Endothelial cell of umbilical vein (primary cell): ENCODE data around the gene PHLPP1. TPM values are rescaled to one million over a fixed set of nuclear protein-coding genes. Genes with fewer than 3 reads are reported as not detected.

Experiments used
- BruUV-seq: library from RNA; stranded (reverse); fragments of 400-500 nt; replicated peaks from 2 replicates; lab custom pipeline; 2021; lab: Mats Ljungman, UMichigan
- CTCF ChIA-PET: fragments of 300-600, 350-600 bp; sonication (Branson Sonifier 250); formaldehyde crosslinking; loops from one replicate; lab custom pipeline; 2021; ENCODE audit warnings: antibody characterized with exemption, inconsistent platforms; lab: Charles Lee
- POLR2A ChIA-PET: fragments of 300-600, 350-600 bp; sonication (Branson Sonifier 250); formaldehyde crosslinking; loops from one replicate; lab custom pipeline; 2021; ENCODE audit warnings: antibody characterized with exemption, inconsistent platforms; lab: Charles Lee
- DNase-seq: peaks from one replicate; pipeline ENCODE4 v3.0.0-alpha.2; 2011; ENCODE audit warnings: low read depth, low spot score
- FAIRE-seq: peaks from 2 replicates; lab custom pipeline; 2011; peaks lifted over from hg19 to GRCh38; lab: Jason Lieb, UNC
- H2AFZ ChIP-seq: 2 replicates; pipeline ENCODE4 v1.6.0; 2012; ENCODE audit warnings: low read depth, low read length, control low read depth, inconsistent platforms
- H3K27ac ChIP-seq: 2 replicates; pipeline ENCODE4 v1.5.1; 2011; ENCODE audit warnings: low read depth, mild to moderate bottlenecking, control low read depth, low read length, moderate library complexity; ENCODE audit not compliant: insufficient read depth
- H3K27me3 ChIP-seq, 2 experiments: 2 replicates each; pipeline versions ENCODE4 v1.6.0 to v1.6.1; 2011; ENCODE audit warnings: low read length in 2 of 2, mixed read lengths in 1 of 2; ENCODE audit not compliant: control insufficient read depth in 2 of 2, insufficient read depth in 2 of 2
- H3K36me3 ChIP-seq, 2 experiments: 2 replicates in 1 of 2; 3 replicates in 1 of 2; pipeline ENCODE4 v1.5.1; 2011; ENCODE audit warnings: low read length in 2 of 2, mild to moderate bottlenecking in 1 of 2, moderate library complexity in 1 of 2; ENCODE audit not compliant: control insufficient read depth in 2 of 2, insufficient read depth in 2 of 2; ENCODE audit errors: extremely low read depth in 1 of 2
- H3K4me1 ChIP-seq: 3 replicates; pipeline ENCODE4 v1.5.1; 2011; ENCODE audit warnings: mild to moderate bottlenecking, low read length; ENCODE audit not compliant: control insufficient read depth, insufficient read depth; ENCODE audit errors: extremely low read depth
- H3K4me2 ChIP-seq: 2 replicates; pipeline ENCODE4 v1.6.1; 2011; ENCODE audit warnings: low read length, control low read depth, mixed read lengths; ENCODE audit not compliant: insufficient read depth
- H3K4me3 ChIP-seq, 3 experiments: fragments of 200-600 bp in 1 of 3; sonication (generic), shearing (Covaris generic) in 1 of 3; replicated peaks in 1 of 3; 2 replicates each; pipeline ENCODE4 v1.5.1; 2011 to 2016; ENCODE audit warnings: control low read depth in 3 of 3, low read length in 3 of 3, mild to moderate bottlenecking in 2 of 3, inconsistent platforms in 1 of 3, low read depth in 1 of 3, moderate library complexity in 1 of 3; ENCODE audit not compliant: insufficient read depth in 1 of 3
- H3K79me2 ChIP-seq: 2 replicates; pipeline ENCODE4 v1.6.0; 2012; ENCODE audit warnings: low read length, inconsistent platforms; ENCODE audit not compliant: control insufficient read depth, insufficient read depth
- H3K9ac ChIP-seq: replicated peaks from 2 replicates; pipeline ENCODE3; 2011; ENCODE audit warnings: low read length, control low read depth; ENCODE audit not compliant: insufficient read depth; ENCODE audit errors: extremely low read depth
- H3K9me1 ChIP-seq: replicated peaks from 3 replicates; pipeline ENCODE4 v1.6.0; 2011; ENCODE audit warnings: mild to moderate bottlenecking, low read length; ENCODE audit not compliant: control insufficient read depth, insufficient read depth; ENCODE audit errors: extremely low read depth
- H3K9me3 ChIP-seq: replicated peaks from 2 replicates; pipeline ENCODE4 v1.5.1; 2012; ENCODE audit warnings: low read length, inconsistent platforms; ENCODE audit not compliant: control insufficient read depth, insufficient read depth
- H4K20me1 ChIP-seq: replicated peaks from 2 replicates; pipeline ENCODE3; 2011; ENCODE audit warnings: mild to moderate bottlenecking, low read length; ENCODE audit not compliant: control insufficient read depth, insufficient read depth; ENCODE audit errors: extremely low read depth
- EZH2 ChIP-seq: IDR thresholded peaks from 2 replicates; pipeline ENCODE4 v1.6.1; 2012; ENCODE audit warnings: borderline replicate concordance, low read depth, mild to moderate bottlenecking, moderate library complexity, low read length, inconsistent platforms; ENCODE audit not compliant: severe bottlenecking
- FOS ChIP-seq: IDR thresholded peaks from 2 replicates; pipeline ENCODE4 v1.6.1; 2011; ENCODE audit warnings: mild to moderate bottlenecking, low read length, moderate library complexity, borderline replicate concordance; ENCODE audit not compliant: insufficient read depth
- GATA2 ChIP-seq: IDR thresholded peaks from 2 replicates; pipeline ENCODE4 v1.7.0; 2011; ENCODE audit warnings: low read depth, mild to moderate bottlenecking, moderate library complexity, mixed read lengths, low read length; ENCODE audit not compliant: insufficient read length, insufficient read depth
- JUN ChIP-seq: IDR thresholded peaks from 2 replicates; pipeline ENCODE4 v1.6.1; 2011; ENCODE audit warnings: borderline replicate concordance, low read depth; ENCODE audit not compliant: insufficient read length, insufficient read depth
- MYC ChIP-seq: IDR thresholded peaks from one replicate; pipeline ENCODE4 v1.6.1; 2011; ENCODE audit warnings: mild to moderate bottlenecking, low read depth, low read length
- POLR2A ChIP-seq: IDR thresholded peaks from 2 replicates; pipeline ENCODE4 v1.6.1; 2012; ENCODE audit warnings: low read depth, mild to moderate bottlenecking, control low read depth, low read length
- POLR2AphosphoS5 ChIP-seq: IDR thresholded peaks from 2 replicates; pipeline ENCODE4 v1.6.1; 2012; ENCODE audit warnings: low read depth, mild to moderate bottlenecking, control low read depth, low read length, moderate library complexity; ENCODE audit not compliant: insufficient read depth
- dilution Hi-C: fragments of 300-500 bp; cut with MboI; formaldehyde crosslinking; loops from one replicate; pipeline ENCODE4 v1.15.0; 2019; ENCODE audit warnings: low sequenced_read_pairs; ENCODE audit not compliant: extremely low pct_ligation_motif_present
- intact Hi-C: fragments of 100-400 bp; cut with micrococcal nuclease; formaldehyde crosslinking; loops from one replicate; pipeline ENCODE4 v1.10.0; 2022
- polyA plus RNA-seq, 4 experiments: library from polyadenylated mRNA; depleted of rRNA in 3 of 4; stranded (reverse) in 3 of 4; unstranded in 1 of 4; fragments of >200 nt; gene quantifications; 2 replicates each; pipeline versions ENCODE4 v1.2.1 to v1.2.3, GENCODE V29; 2011 to 2012; ENCODE audit warnings: missing spikeins in 1 of 4
- total RNA-seq: library from RNA; stranded (reverse); gene quantifications from 2 replicates; pipeline ENCODE4 v1.2.3, GENCODE V29; 2021
- TF ChIP-seq, protein P1 (sequence below), 2 donors: IDR thresholded peaks; 1 replicate in 1 of 2; 2 replicates in 1 of 2; pipeline ENCODE4 v1.5.1; 2011; ENCODE audit warnings: low read length in 2 of 2, mild to moderate bottlenecking in 2 of 2, moderate library complexity in 2 of 2, control low read depth in 1 of 2, inconsistent platforms in 1 of 2, low read depth in 1 of 2; ENCODE audit not compliant: insufficient read depth in 1 of 2; ENCODE audit errors: extremely low read depth in 1 of 2
- TF ChIP-seq, protein P2 (sequence below): IDR thresholded peaks from 2 replicates; pipeline ENCODE4 v1.6.1; 2011; ENCODE audit not compliant: insufficient read depth, insufficient read length

The PHLPP1 gene
- total and polyA plus RNA-seq, 2 donors (not counting 3 experiments of a cell fraction or from before 2014, with no cell fraction given), result 4.0 to 10.8 TPM

DNA sequence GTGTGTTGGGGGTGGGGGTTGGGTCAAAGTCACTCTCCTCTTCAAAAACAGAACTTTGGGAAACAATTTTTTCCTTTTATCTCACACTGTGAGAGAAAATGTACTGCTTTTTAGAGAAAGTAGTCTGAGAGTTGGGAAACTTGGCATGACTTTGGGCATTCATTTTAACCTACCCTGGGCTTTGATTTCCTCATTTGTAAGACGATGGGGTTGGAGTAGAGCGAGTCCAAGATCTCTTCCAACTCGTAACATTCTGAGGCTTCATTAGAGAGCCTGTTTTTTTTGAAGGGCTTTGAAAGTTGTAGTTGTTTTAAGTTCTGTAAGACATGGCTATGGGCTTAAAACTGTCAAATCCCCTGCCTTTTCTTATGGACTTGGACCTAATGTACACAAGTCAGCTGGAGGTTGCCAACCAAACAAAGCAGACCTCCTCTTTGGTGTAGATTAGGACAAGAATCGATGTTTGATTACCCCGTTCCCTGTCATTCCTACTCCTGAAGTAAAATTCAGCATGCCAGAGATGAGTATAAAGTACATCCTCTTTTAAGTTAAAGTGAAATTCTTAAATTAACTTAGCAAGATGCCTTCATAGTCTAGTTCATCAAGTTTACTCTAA is 8.4 kb downstream of the PHLPP1 start:
- Histone ChIP-seq H3K9me3 (no peaks in the 10 kb centered on the region), H3K4me3 (no peak overlapping the region), H3K79me2 (no peaks in the 10 kb centered on the region), H3K27ac (no peak overlapping the region), H4K20me1 (no peaks in the 10 kb centered on the region), H3K9ac (no peak overlapping the region), H2AFZ (no peak overlapping the region), H3K36me3 (no peaks in the 10 kb centered on the region), H3K27me3 (no peaks in the 10 kb centered on the region), H3K4me1 (no peaks in the 10 kb centered on the region), H3K4me2 (no peak overlapping the region), H3K9me1 (no peaks in the 10 kb centered on the region)
- DNase-seq (no peak), FAIRE-seq (no peak)
- BruUV-seq, result no TSS peak
- dilution Hi-C loops (no loop called here), intact Hi-C loops (no loop called here)
- TF ChIP-seq POLR2A (no peak), MYC (no peak), POLR2AphosphoS5 (no peak), FOS (no peak), GATA2 (no peak), EZH2 (no peak), JUN (no peak)
- TF ChIP-seq, protein P1, sequence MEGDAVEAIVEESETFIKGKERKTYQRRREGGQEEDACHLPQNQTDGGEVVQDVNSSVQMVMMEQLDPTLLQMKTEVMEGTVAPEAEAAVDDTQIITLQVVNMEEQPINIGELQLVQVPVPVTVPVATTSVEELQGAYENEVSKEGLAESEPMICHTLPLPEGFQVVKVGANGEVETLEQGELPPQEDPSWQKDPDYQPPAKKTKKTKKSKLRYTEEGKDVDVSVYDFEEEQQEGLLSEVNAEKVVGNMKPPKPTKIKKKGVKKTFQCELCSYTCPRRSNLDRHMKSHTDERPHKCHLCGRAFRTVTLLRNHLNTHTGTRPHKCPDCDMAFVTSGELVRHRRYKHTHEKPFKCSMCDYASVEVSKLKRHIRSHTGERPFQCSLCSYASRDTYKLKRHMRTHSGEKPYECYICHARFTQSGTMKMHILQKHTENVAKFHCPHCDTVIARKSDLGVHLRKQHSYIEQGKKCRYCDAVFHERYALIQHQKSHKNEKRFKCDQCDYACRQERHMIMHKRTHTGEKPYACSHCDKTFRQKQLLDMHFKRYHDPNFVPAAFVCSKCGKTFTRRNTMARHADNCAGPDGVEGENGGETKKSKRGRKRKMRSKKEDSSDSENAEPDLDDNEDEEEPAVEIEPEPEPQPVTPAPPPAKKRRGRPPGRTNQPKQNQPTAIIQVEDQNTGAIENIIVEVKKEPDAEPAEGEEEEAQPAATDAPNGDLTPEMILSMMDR (IDR thresholded peaks at IDR 0.05; ENCODE audit: extremely low read depth in 1 of 2, insufficient read depth in 1 of 2, low read depth in 1 of 2, low read length in 2 of 2), result no peak
- TF ChIP-seq, protein P2, sequence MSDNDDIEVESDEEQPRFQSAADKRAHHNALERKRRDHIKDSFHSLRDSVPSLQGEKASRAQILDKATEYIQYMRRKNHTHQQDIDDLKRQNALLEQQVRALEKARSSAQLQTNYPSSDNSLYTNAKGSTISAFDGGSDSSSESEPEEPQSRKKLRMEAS, result no peak
- CTCF ChIA-PET, result interaction anchor here (0.7 kb wide), 1 partner anchor 119 kb away, joined by 3 read pairs; no protein-coding TSS in a partner anchor
- POLR2A ChIA-PET, result no interaction called here
